ENCODE results near the gene MOV10L1.
"Not testable (repeated sequence)": the region's sequence is repeated elsewhere in the genome, so short reads cannot be mapped to it uniquely, and the experiment has no call there.

MOV10L1 gene

GRCh38 chr22:50147258-50148165 is 57.7 kb downstream of the MOV10L1 start:
- H3K9me3 ChIP-seq (ENCODE audit: control insufficient read depth, low read length); H3K27me3 ChIP-seq (ENCODE audit: control insufficient read depth, insufficient read depth, low read length, poor library complexity, severe bottlenecking); H3K4me3 ChIP-seq (ENCODE audit: insufficient read depth, low read depth, low read length); H3K36me3 ChIP-seq (ENCODE audit: control insufficient read depth, insufficient read depth, low read length); H3K27ac ChIP-seq (ENCODE audit: insufficient read depth, low read depth, low read length, poor library complexity, severe bottlenecking): not testable (repeated sequence)
- 82 to 85% methylated on average over 14 to 15 of the region's 26 CpGs for WGBS, 2 experiments
- peaks cover 16% of the 10 kb centered on the region for H3K4me1 ChIP-seq (ENCODE audit: control insufficient read depth, insufficient read depth, low read length)

DNA sequence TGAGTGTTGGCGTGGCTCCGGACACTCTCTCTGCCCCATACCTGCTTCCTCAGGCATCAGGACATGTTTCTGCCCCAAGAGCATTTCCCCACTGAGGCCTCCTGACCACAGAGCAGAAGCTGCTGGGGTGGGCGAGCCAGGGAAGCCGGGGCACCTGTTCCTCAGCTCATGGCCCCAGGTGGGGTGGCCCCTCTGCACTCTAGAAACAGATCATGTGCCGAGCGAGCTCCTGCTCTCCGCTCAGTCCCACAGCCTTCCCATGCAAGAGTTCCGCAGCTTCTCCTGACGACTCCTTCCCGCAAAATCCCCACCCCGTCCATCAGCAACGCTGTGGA is 58.3 kb downstream of the MOV10L1 start:
- Histone ChIP-seq H3K27ac (ENCODE audit: insufficient read depth, low read depth, low read length, poor library complexity, severe bottlenecking) (no peak overlapping the region), H3K4me1 (ENCODE audit: control insufficient read depth, insufficient read depth, low read length) (peaks cover 16% of the 10 kb centered on the region), H3K4me3 (ENCODE audit: insufficient read depth, low read depth, low read length) (no peak overlapping the region), H3K9me3 (ENCODE audit: control insufficient read depth, low read length) (no peaks in the 10 kb centered on the region), H3K27me3 (ENCODE audit: control insufficient read depth, insufficient read depth, low read length, poor library complexity, severe bottlenecking) (no peaks in the 10 kb centered on the region), H3K36me3 (ENCODE audit: control insufficient read depth, insufficient read depth, low read length) (no peaks in the 10 kb centered on the region)
- 92% methylated on average over 12 of the region's 12 CpGs for WGBS, 2 experiments

DNA sequence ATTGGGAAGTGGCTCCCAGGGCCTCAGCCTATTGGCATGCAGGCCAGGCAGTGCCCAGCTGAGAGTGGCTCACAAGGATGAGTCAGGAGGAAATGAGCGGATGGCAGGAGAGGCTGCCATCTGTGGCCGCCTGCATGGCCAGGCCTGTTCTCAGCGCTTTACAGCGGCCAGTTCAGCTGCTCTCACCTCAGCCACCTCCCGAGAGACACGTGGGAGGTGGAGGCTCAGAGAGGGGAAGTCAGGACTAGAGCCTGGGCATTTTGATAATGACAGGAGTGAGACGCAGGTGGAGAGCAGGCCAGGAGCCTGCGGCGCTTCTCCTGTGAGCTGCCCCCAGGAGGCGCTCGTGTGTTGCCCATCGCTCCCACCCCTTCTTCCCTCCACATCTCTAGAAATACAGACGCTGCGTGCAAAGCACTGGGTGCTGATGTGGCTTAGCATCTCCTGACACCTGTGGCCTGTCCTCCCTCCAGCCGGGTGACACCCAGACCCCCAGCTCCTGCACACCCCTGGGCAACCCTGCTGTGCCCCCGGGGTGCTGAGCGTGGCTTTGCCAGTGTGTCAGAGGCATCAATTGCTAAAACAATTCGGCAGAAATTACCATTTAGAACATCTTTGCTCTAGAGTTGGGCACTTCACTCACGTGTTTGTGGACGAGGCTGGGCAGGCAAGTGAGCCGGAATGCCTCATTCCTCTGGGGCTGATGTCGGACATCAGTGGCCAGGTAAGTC is 59.4 kb downstream of the MOV10L1 start:
- Histone ChIP-seq H3K4me1 (ENCODE audit: control insufficient read depth, insufficient read depth, low read length) (peaks cover 16% of the 10 kb centered on the region), H3K27me3 (ENCODE audit: control insufficient read depth, insufficient read depth, low read length, poor library complexity, severe bottlenecking) (no peaks in the 10 kb centered on the region), H3K4me3 (ENCODE audit: insufficient read depth, low read depth, low read length) (no peak overlapping the region), H3K36me3 (ENCODE audit: control insufficient read depth, insufficient read depth, low read length) (no peaks in the 10 kb centered on the region), H3K9me3 (ENCODE audit: control insufficient read depth, low read length) (no peaks in the 10 kb centered on the region), H3K27ac (ENCODE audit: insufficient read depth, low read depth, low read length, poor library complexity, severe bottlenecking) (no peak overlapping the region)
- WGBS, 2 experiments, result 35 to 36% methylated on average over 22 of the region's 22 CpGs

DNA sequence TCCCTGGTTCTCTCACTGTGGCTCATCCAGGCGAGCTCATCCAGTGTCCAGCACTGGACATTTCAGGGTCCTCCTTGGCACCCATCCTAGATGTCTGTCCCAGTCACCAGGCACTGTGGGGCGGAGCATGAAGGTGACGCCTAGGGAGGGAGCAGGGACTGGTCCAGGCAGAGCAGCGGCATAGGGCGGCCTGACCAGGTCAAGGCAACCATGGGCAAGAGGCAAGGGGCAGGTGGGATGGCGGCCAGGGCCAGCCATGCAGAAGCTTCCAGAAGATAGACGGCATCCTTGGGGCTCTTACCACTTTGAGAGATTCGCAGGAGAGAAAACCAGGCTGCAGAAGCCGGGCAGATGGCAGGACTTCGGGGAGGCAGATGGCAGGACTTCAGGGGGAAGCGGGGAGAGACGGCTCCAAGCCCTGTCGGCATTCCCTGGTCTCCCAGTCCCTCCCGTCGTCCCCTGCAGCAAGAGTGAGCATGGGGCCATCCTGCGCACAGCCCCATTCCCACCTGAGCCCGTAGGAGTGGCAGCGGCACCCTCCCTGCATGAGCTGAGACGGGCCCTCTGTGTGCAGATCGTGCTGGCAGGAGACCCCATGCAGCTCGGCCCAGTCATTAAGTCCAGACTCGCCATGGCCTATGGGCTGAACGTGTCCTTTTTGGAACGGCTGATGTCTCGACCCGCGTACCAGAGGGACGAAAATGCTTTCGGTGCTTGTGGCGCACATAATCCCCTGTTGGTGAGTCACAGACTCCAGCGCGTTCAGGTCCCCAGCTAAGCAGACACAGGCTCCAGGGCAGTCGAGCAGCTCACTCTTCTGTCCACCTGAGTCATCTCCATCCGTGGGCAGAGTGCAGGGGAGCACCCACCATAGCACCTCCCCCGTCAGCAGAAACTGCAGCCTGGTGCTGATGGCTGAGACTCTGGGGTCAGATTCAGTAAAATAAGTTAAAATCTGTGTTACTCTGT is 60.6 kb downstream of the MOV10L1 start:
- Histone ChIP-seq H3K4me1 (ENCODE audit: control insufficient read depth, insufficient read depth, low read length) (peaks cover 15% of the 10 kb centered on the region), H3K9me3 (ENCODE audit: control insufficient read depth, low read length) (no peaks in the 10 kb centered on the region), H3K4me3 (ENCODE audit: insufficient read depth, low read depth, low read length) (no peak overlapping the region), H3K27me3 (ENCODE audit: control insufficient read depth, insufficient read depth, low read length, poor library complexity, severe bottlenecking) (no peaks in the 10 kb centered on the region), H3K27ac (ENCODE audit: insufficient read depth, low read depth, low read length, poor library complexity, severe bottlenecking) (no peak overlapping the region), H3K36me3 (ENCODE audit: control insufficient read depth, insufficient read depth, low read length) (no peaks in the 10 kb centered on the region)
- 91 to 93% methylated on average over 35 of the region's 35 CpGs for WGBS, 2 experiments

DNA sequence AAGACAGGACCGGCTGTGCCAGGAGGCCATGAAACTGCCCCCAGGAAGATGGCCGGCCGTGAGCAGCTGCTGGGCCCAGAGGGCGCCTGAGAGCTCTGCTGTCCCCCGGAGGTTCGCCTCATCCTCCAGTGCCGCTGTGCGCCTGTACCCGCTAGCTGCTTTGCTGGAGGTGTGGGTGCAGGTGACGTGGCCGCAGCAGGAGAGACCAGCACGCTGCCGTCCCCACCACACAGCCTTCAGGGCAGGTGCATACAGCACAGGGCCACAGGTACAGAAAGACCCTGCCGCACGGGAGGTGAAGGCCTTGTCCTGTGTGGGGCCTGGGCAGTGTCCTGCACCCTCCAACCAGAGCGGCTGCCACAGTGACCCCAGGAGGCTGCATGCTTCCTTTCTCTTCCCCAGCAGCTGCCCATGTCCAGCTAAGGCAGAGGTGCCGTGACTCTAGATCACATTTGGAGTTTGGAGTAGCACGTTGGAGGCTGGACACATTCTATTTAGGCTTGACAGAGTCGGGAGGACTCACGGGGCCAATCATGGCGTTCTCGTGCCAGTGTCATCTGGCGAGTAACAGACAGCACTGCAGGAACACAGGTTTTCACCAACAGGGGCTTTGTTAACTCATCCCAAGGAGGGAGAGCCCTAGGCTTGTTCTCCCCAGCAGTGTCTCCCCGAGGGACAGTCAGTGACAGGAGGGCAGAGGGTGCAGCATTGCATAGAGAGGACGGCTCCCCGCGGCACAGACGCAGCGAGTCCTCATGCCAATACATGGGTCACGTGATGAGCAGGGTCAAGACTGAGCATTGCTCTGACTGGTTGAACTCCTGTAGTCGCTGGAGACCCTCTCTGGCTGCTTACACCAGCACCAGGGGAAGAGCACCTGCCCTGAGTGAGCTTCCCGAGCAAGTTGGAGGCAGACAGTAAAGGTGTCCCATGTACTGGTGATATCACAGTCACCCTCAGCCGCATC is 62.0 kb downstream of the MOV10L1 start:
- 87 to 88% methylated on average over 33 of the region's 33 CpGs for WGBS, 2 experiments
- no peak overlapping the region for H3K27ac ChIP-seq (ENCODE audit: insufficient read depth, low read depth, low read length, poor library complexity, severe bottlenecking)

GRCh38 chr22:50153056-50153755 is 63.4 kb downstream of the MOV10L1 start:
- WGBS, 2 experiments, result 89 to 90% methylated on average over 25 of the region's 25 CpGs
- Histone ChIP-seq H3K36me3 (ENCODE audit: control insufficient read depth, insufficient read depth, low read length) (no peaks in the 10 kb centered on the region), H3K4me1 (ENCODE audit: control insufficient read depth, insufficient read depth, low read length) (no peaks in the 10 kb centered on the region), H3K27ac (ENCODE audit: insufficient read depth, low read depth, low read length, poor library complexity, severe bottlenecking) (no peak overlapping the region), H3K9me3 (ENCODE audit: control insufficient read depth, low read length) (no peaks in the 10 kb centered on the region), H3K27me3 (ENCODE audit: control insufficient read depth, insufficient read depth, low read length, poor library complexity, severe bottlenecking) (peaks cover 4% of the 10 kb centered on the region), H3K4me3 (ENCODE audit: insufficient read depth, low read depth, low read length) (no peak overlapping the region)

More for the DNA sequence above, 62.0 kb downstream of the MOV10L1 start:
- Histone ChIP-seq H3K27me3 (ENCODE audit: control insufficient read depth, insufficient read depth, low read length, poor library complexity, severe bottlenecking) (no peaks in the 10 kb centered on the region), H3K36me3 (ENCODE audit: control insufficient read depth, insufficient read depth, low read length) (no peaks in the 10 kb centered on the region), H3K4me3 (ENCODE audit: insufficient read depth, low read depth, low read length) (no peak overlapping the region), H3K4me1 (ENCODE audit: control insufficient read depth, insufficient read depth, low read length) (peaks cover 2% of the 10 kb centered on the region), H3K9me3 (ENCODE audit: control insufficient read depth, low read length) (no peaks in the 10 kb centered on the region)

GRCh38 chr22:50153756-50154140 is 63.9 kb downstream of the MOV10L1 start:
- Histone ChIP-seq H3K9me3 (ENCODE audit: control insufficient read depth, low read length) (no peaks in the 10 kb centered on the region), H3K27me3 (ENCODE audit: control insufficient read depth, insufficient read depth, low read length, poor library complexity, severe bottlenecking) (peaks cover 4% of the 10 kb centered on the region), H3K4me1 (ENCODE audit: control insufficient read depth, insufficient read depth, low read length) (no peaks in the 10 kb centered on the region), H3K27ac (ENCODE audit: insufficient read depth, low read depth, low read length, poor library complexity, severe bottlenecking) (no peak overlapping the region), H3K4me3 (ENCODE audit: insufficient read depth, low read depth, low read length) (no peak overlapping the region), H3K36me3 (ENCODE audit: control insufficient read depth, insufficient read depth, low read length) (no peaks in the 10 kb centered on the region)
- 96 to 97% methylated on average over 7 of the region's 7 CpGs for WGBS, 2 experiments

- 82 to 85% methylated on average over 21 of the region's 21 CpGs for WGBS, 2 experiments
- no peaks in the 10 kb centered on the region for H3K4me1 ChIP-seq (ENCODE audit: control insufficient read depth, insufficient read depth, low read length)
- no peak overlapping the region for H3K27ac ChIP-seq (ENCODE audit: insufficient read depth, low read depth, low read length, poor library complexity, severe bottlenecking)
- no peaks in the 10 kb centered on the region for H3K36me3 ChIP-seq (ENCODE audit: control insufficient read depth, insufficient read depth, low read length)
- H3K4me3 ChIP-seq (ENCODE audit: insufficient read depth, low read depth, low read length), result no peak overlapping the region
- H3K9me3 ChIP-seq (ENCODE audit: control insufficient read depth, low read length), result no peaks in the 10 kb centered on the region
- H3K27me3 ChIP-seq (ENCODE audit: control insufficient read depth, insufficient read depth, low read length, poor library complexity, severe bottlenecking), result peaks cover 4% of the 10 kb centered on the region
Observed at GRCh38 chr22:50157709-50158375, 68.0 kb downstream of the MOV10L1 start.

Data from ectodermal cell (in vitro differentiated cells).